Adrenal gland (tissue), 12 donors: ENCODE measurements around the gene GNAQ. TPM values are rescaled to one million over a fixed set of nuclear protein-coding genes. Genes with fewer than 3 reads are reported as not detected.
A peak's percentile ranks its signal among the peaks of the same experiment; 100 is the strongest.

Experiments used
- DNase-seq, 7 donors: peaks; one replicate each; pipeline ENCODE4 v3.0.0-alpha.2; 2019 to 2020
- H3K27ac ChIP-seq, 5 donors: fragments of 200-600 bp; sonication (generic) in 4 of 5; 1 replicate in 3 of 5; 2 replicates in 2 of 5; pipeline versions ENCODE4 v1.5.1 to v1.8.0; 2016 to 2020; ENCODE audit warnings: mild to moderate bottlenecking in 1 of 5
- H3K27me3 ChIP-seq: fragments of 200-600 bp; 2 replicates; pipeline ENCODE4 v1.8.0; 2021
- H3K36me3 ChIP-seq, 2 donors: fragments of 200-600 bp; replicated peaks in 1 of 2; 1 replicate in 1 of 2; 2 replicates in 1 of 2; pipeline versions ENCODE4 v1.5.1 to v1.8.0; 2018 to 2022
- H3K4me1 ChIP-seq, 2 donors: fragments of 200-600 bp; replicated peaks in 1 of 2; 1 replicate in 1 of 2; 2 replicates in 1 of 2; pipeline versions ENCODE4 v1.5.1 to v1.8.0; 2018 to 2021
- H3K4me3 ChIP-seq, 4 donors: fragments of 200-600 bp; sonication (generic) in 3 of 4; one replicate each; pipeline ENCODE4 v1.5.1; 2016 to 2018
- H3K9me3 ChIP-seq, 3 donors: fragments of 200-600 bp; sonication (generic) in 1 of 3; replicated peaks in 1 of 3; 1 replicate in 2 of 3; 2 replicates in 1 of 3; pipeline versions ENCODE4 v1.5.1 to v1.8.0; 2016 to 2021
- CTCF ChIP-seq, 6 experiments: fragments of 450-650 bp in 4 of 6; fragments of 200-600 bp in 2 of 6; sonication (generic) in 1 of 6; IDR thresholded peaks; 1 replicate in 5 of 6; 2 replicates in 1 of 6; pipeline versions ENCODE4 v1.5.1 to v1.8.0; 2016 to 2021; ENCODE audit warnings: antibody characterized with exemption in 6 of 6, mild to moderate bottlenecking in 2 of 6, moderate library complexity in 1 of 6
- POLR2A ChIP-seq, 2 donors: fragments of 450-650 bp; IDR thresholded peaks; one replicate each; pipeline ENCODE4 v1.6.1; 2017; ENCODE audit warnings: antibody characterized with exemption in 2 of 2, mild to moderate bottlenecking in 2 of 2, moderate library complexity in 1 of 2
- WGBS, 4 donors: extraction: QIAGEN DNeasy Blood & Tissue Kit in 2 of 4; methylation state at CpG; one replicate each; pipeline versions ENCODE4 v1.1.5 to v1.1.7; 2013 to 2017; 5-methylcytosine and 5-hydroxymethylcytosine counted together
- intact Hi-C, 2 donors: fragments of 100-400 bp; cut with DNase I; formaldehyde crosslinking; loops; one replicate each; pipeline versions ENCODE4 v1.14.1 to v1.15.0; 2022 to 2023
- polyA plus RNA-seq, 3 donors: library from polyadenylated mRNA; stranded (reverse); fragments of 200-250 nt in 2 of 3; fragments of 350-450 nt in 1 of 3; fragmentation: Illumina TruSeq in 1 of 3; extraction: RNeasy Lipid Tissue Mini Kit (QIAGEN cat#74804) in 1 of 3; gene quantifications; one replicate each; pipeline ENCODE4 v1.2.3, GENCODE V29; 2013 to 2014
- total RNA-seq, 9 donors: library from RNA; depleted of rRNA in 4 of 9; stranded (reverse); fragments of >200 nt in 4 of 9; fragments of 120-200 nt in 1 of 9; fragmentation: NEBNext Ultra II Directional in 1 of 9; extraction: Animal tissue kit (Norgen Biotek cat#: 25700) in 1 of 9; gene quantifications; one replicate each; pipeline versions ENCODE4 v1.1.0 to v1.2.4, GENCODE V29; 2013 to 2023
- donor health status: healthy with polysubstance abuse.
- donor health status: Bipolar disorder and iron deficiency.
- donor health status: DM: yes; HTN: yes; CAD: no.
- donor health status: DM: no; HTN: no; CAD: no.
- donor health status: DM: no; HTN: no; CAD: no.
- donor health status: DM: yes; HTN: yes; CAD: no.

The GNAQ gene
- total and polyA plus RNA-seq, 12 donors = 15.8 to 71.7 (median 45.1) TPM

- H3K9me3 ChIP-seq = no peaks in the 10 kb centered on the region
- intact Hi-C loops = loop anchor here (5.0 to 10.0 kb wide), 5 partner anchors 47 to 577 kb away; no protein-coding TSS in a partner anchor
- peak overlapping the region; percentile 67 to 99 (median 95) for H3K27ac ChIP-seq
- peaks cover 10 to 39% of the 10 kb centered on the region in 2 donors for H3K4me1 ChIP-seq
- H3K27me3 ChIP-seq = no peaks in the 10 kb centered on the region
- WGBS, 4 donors = 0 to 5% (median 1%) methylated on average over 8 to 95 of the region's 95 CpGs
- TF ChIP-seq POLR2A (IDR thresholded peaks at IDR 0.05) = peak; percentile 93 to 95
- peak in 1 of 6 experiments; percentile 13 for TF ChIP-seq CTCF (IDR thresholded peaks at IDR 0.05)
- peak; percentile 92 to 96 (median 95) for DNase-seq
- peak overlapping the region in 3 of 4 donors; percentile 15 to 96 (median 51) for H3K4me3 ChIP-seq
- no peaks in the 10 kb centered on the region for H3K36me3 ChIP-seq
Measured at GRCh38 chr9:78031893-78032729, 500 bp upstream of the GNAQ start.

GRCh38 chr9:78030553-78031443, 813 bp downstream of the GNAQ start:
- Histone ChIP-seq H3K27me3 (no peaks in the 10 kb centered on the region), H3K4me3 (peak overlapping the region; percentile 33 to 96 (median 67)), H3K9me3 (no peaks in the 10 kb centered on the region), H3K36me3 (no peaks in the 10 kb centered on the region), H3K27ac (peak overlapping the region; percentile 52 to 99 (median 93)), H3K4me1 (peaks cover 16 to 52% of the 10 kb centered on the region in 2 donors)
- 0 to 1% (median 0%) methylated on average over 1 to 91 of the region's 91 CpGs for WGBS, 4 donors
- no peak for TF ChIP-seq CTCF (IDR thresholded peaks at IDR 0.05)
- peak in 1 of 2 donors; percentile 3 for TF ChIP-seq POLR2A (IDR thresholded peaks at IDR 0.05)
- intact Hi-C loops = loop anchor here (5.0 to 10.0 kb wide), 5 partner anchors 46 to 576 kb away; no protein-coding TSS in a partner anchor
- DNase-seq = peak; percentile 45 to 71 (median 56)

- Histone ChIP-seq H3K4me1 (peaks cover 16 to 52% of the 10 kb centered on the region in 2 donors), H3K36me3 (no peaks in the 10 kb centered on the region), H3K27ac (peak overlapping the region; percentile 52 to 99 (median 93)), H3K27me3 (no peaks in the 10 kb centered on the region), H3K4me3 (peak overlapping the region; percentile 33 to 96 (median 67)), H3K9me3 (no peaks in the 10 kb centered on the region)
- peak in 4 of 7 donors; percentile 22 to 65 (median 26) for DNase-seq
- 1 to 4% (median 2%) methylated on average over 8 of the region's 8 CpGs for WGBS, 4 donors
- intact Hi-C loops = loop anchor here (5.0 to 10.0 kb wide), 5 partner anchors 45 to 575 kb away; no protein-coding TSS in a partner anchor
- TF ChIP-seq POLR2A (IDR thresholded peaks at IDR 0.05) (peak in 1 of 2 donors; percentile 1), CTCF (IDR thresholded peaks at IDR 0.05) (no peak)
Measured at GRCh38 chr9:78030296-78030552, 1.4 kb downstream of the GNAQ start.
